Hematopoietic multipotent progenitor cell treated with erythropoietin and hydrocortisone succinate and interleukin-3 and kit ligand, for 8 days (in vitro differentiated cells): Measurements from ENCODE around the gene HIVEP3.

Experiments used
- DNase-seq: peaks from one replicate; pipeline ENCODE4 v3.0.0-alpha.2; 2015

HIVEP3 gene

DNA sequence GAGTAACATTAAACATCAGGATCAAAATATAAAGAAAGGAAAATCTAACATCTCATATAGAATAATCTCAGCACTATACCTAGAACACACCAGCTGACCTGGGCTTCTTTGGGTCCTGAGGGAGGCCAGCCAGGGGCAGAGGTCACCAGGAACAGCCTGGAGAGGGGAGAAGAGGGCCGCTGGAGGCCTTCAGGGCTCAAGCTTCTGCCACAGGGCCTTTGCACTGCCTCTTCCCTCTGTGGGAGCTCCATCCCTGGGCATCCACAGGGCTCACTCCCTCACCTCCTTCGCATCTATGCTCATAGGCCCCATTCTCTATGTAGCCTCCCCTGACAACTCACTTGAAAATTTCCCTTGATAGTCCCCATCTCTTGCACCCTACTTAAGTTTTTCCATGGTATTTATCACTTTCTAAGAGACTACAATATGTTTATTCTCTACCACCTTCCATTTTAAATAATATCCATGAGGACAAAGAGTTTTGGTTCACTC is 73.9 kb downstream of the HIVEP3 start:
- DNase-seq = no peak

GRCh38 chr1:41844255-41844654 is 74.5 kb downstream of the HIVEP3 start:
- no peak for DNase-seq

GRCh38 chr1:41842993-41843755 is 75.5 kb downstream of the HIVEP3 start:
- no peak for DNase-seq

- DNase-seq = no peak
These were observed 76.4 kb downstream of the HIVEP3 start for GRCh38 chr1:41842326-41842725.

- DNase-seq = no peak
These were observed 78.0 kb downstream of the HIVEP3 start for GRCh38 chr1:41840592-41841246.

GRCh38 chr1:41838266-41838665 is 80.5 kb downstream of the HIVEP3 start:
- DNase-seq = no peak

DNA sequence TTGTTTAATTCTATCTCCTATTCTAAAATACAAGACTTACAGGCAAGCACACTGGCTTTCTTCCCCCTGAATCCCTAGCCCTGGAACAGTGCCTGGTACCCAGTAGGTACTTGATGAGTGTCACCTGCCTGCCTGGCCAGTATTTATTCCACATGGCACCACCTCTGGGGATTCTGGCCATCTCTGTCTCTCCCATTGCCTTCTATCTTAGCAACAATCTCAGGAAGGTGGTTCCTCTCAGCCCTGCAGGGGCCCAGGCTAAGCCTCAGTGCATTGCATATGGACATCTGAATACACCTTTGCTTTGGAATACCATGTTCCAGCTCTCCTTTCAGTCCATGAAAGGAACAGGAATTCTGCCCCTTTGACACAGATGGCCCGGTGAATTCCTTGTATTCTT is 81.0 kb downstream of the HIVEP3 start:
- DNase-seq = no peak

GRCh38 chr1:41835485-41835884 is 83.2 kb downstream of the HIVEP3 start:
- DNase-seq = no peak

DNA sequence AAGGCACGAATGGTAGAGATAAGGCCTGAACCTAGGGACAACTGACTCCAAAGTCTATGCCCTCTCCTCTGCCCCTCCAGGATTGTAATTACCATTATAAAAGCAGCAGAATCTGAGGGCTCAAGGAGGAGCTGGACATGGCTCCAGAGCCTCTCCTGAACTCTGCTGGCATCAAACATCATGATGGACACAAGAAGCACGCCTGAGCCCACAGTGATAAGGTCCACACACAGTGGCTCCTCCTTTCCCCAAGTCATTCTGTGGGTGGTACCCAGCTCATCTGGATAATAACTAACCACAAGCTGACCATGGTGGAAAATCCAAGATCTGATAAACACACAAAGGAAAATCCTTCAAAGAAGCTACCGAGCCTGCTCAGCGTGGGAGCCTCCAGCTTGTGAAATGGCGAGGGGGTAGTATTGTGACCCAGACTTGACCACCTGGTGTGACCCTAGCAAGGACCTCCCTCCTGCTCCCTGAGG is 85.2 kb downstream of the HIVEP3 start:
- DNase-seq = peak; percentile 14

DNA sequence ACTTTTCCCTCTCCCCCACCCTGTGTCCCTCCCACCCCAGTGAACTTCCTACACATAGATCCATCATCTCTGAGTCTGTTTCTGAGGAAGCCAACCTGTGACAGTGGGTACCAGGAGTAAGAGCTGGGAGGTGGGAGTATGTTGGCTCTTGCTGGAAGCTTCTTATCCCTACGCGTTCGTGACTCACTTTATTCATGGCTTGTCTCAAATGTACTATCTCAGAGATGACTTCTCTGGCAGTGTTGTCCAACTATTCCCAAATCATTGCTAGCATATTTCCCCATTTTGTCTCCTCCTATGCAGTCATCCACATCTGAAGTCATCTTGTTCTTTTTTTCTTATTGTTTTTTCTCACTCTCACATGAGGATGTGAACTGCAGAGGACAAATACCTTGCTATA is 88.0 kb downstream of the HIVEP3 start:
- no peak for DNase-seq

GRCh38 chr1:41827991-41828570 is 90.6 kb downstream of the HIVEP3 start:
- DNase-seq = no peak

- DNase-seq = no peak
These were observed 95.3 kb downstream of the HIVEP3 start for GRCh38 chr1:41823471-41823870.

DNA sequence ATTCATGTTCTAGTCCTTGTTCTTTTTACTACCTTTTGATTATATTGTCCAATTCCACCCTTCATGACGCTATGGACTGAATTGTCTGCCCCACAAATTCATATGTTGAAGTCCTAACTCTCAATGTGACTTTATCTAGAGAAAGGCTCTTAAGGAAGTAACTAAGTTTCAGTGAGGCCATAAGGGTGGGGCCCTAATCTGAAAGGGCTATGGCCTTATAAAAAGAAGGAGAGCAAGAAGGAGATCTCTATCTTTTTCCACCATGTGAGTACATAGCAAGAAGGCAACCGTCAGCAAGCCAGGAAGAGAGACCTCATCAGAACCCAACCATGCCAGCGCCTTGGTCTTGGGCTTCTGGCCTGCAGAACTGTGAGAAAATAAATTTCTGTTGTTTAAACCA is 95.9 kb downstream of the HIVEP3 start:
- no peak for DNase-seq

DNA sequence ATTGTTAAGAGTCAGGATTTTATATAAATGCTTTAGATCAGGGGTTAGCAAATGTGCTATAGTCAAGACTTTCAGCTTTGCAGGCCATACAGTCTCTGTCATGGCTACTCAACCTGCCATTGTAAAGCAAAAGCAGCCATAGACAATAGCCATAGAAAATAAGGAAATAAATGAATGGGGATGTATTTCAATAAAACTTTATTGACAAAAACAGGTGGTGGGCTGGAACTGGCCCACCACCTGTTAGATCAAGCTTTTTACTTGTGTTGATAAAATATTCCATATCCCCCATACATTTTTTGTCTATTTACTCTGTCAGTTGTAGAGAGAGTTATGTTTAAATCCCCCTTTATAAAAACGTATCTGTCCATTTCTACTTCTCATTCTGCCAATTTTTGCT is 98.9 kb downstream of the HIVEP3 start:
- no peak for DNase-seq

- no peak for DNase-seq
These were observed 99.7 kb downstream of the HIVEP3 start for GRCh38 chr1:41819069-41819468.

- DNase-seq = no peak
These were observed 102.7 kb downstream of the HIVEP3 start for GRCh38 chr1:41816061-41816460.

GRCh38 chr1:41813755-41814745 is 104.7 kb downstream of the HIVEP3 start:
- DNase-seq = no peak

GRCh38 chr1:41813226-41813625 is 105.5 kb downstream of the HIVEP3 start:
- no peak for DNase-seq

DNA sequence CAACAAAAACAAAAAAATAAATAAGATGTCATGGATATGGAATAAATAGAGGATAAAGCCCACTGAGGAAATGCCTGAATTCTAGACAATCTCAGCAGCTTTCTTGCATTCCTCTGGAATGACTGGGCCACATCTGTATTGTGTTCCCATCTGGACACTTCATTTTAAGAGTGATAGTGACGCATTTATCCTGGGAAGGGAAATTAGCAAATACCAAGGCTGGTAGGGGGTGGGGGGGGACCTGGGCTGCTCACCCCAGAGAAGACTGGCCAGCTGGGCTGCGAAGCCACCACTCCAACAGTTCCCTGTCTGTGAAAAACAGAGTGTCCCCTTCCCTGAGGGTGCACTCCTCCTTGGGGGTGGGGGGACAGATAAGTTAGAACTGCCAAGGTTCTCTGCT is 106.3 kb downstream of the HIVEP3 start:
- no peak for DNase-seq

DNA sequence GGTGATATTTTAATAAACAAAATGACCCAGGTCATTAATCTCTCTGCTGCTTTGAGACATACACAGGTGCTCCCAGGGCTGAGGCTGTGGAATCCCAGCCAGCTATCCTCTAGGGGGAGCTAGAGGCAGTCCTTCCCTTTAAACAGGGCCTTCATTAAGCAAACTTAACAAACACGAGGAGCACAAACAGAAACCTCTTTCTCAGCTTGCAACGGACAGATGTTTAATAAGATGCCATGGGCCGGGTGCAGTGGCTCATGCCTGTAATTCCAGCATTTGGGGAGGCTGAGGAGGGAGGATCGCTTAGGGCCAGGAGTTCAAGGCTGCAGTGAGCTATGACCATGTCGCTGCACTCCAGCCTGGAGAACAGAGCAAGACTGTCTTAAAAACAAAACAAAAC is 106.7 kb downstream of the HIVEP3 start:
- DNase-seq = peak; percentile 54

DNA sequence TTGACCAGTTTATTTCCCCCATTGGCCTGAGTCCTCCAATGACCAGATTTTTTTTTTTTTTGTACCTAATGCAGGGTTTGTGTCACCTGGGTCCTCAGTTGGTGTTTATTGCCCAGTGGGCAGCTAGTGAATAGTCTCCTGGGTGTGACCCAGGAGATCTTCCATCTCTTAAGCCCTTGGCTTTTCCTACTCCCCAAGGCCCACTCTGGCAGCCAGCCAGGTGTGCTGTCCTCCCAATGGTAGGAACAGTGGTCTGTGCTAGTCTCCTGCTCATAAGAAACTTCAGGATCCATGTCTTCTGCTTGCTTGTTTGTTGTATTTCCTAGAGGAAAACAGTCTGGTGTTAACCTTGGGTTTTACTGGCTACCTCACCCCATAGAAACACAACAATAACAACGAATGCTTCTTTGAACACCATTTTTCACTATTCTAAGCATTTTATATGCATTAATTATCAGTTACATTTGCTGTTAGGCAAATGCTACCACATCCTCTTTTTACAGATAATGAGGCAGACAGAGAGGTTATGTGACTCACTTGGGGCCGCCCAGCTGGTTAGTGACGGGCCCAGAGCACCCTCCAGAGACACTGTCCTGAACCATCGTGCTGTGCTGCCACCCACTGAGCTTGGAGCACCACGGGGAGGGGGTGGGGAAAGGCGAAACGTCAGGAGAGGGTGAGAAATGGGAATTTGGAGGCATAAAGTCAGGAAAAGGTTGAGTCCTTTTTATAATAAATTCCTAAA is 107.5 kb downstream of the HIVEP3 start:
- no peak for DNase-seq

GRCh38 chr1:41810446-41810845 is 108.3 kb downstream of the HIVEP3 start:
- DNase-seq = peak; percentile 35
